Ishikawa (cell line): ENCODE data around the gene ABCD4.

Experiments
- CEBPB ChIP-seq: IDR thresholded peaks from 2 replicates; pipeline ENCODE4 v1.6.1; 2012
- EP300 ChIP-seq: IDR thresholded peaks from 2 replicates; pipeline ENCODE4 v1.6.1; 2012; ENCODE audit warnings: borderline replicate concordance
- FOXM1 ChIP-seq: IDR thresholded peaks from 2 replicates; pipeline ENCODE4 v1.6.1; 2012; ENCODE audit warnings: low read depth, borderline replicate concordance
- RAD21 ChIP-seq: IDR thresholded peaks from 2 replicates; pipeline ENCODE4 v1.6.1; 2012; ENCODE audit warnings: low read depth
- TEAD4 ChIP-seq: IDR thresholded peaks from 2 replicates; pipeline ENCODE4 v1.6.1; 2012
- YY1 ChIP-seq: IDR thresholded peaks from 2 replicates; pipeline ENCODE4 v1.6.1; 2012; ENCODE audit warnings: low read depth
- ZBTB7A ChIP-seq: IDR thresholded peaks from 2 replicates; pipeline ENCODE4 v1.6.1; 2012; ENCODE audit warnings: low read depth
- TF ChIP-seq, protein P1 (sequence below): IDR thresholded peaks from 2 replicates; pipeline ENCODE4 v1.6.1; 2012
- TF ChIP-seq, protein P2 (sequence below): IDR thresholded peaks from 2 replicates; pipeline ENCODE4 v1.6.1; 2012

DNA sequence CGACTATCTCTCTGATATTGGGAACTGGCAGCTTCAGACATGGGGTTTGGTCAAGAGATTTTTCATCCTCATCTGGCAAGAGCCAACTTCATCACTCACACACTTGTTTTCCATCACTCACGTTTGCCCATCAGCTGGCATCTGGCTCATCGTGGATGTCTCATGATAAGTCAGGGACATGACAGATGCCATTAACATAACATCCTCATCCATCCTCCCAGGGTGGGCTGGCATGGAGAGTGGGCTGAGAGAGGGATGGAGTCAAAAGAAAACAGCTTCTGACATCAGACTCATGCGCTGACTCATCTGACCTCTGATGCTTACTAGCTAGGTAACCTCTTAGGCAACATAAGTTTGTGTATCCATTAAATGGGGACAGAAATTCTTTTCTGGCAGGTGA lies 65.3 kb downstream of the ABCD4 start:
- TF ChIP-seq EP300 (no peak), RAD21 (no peak), FOXM1 (no peak), CEBPB (no peak), YY1 (no peak), ZBTB7A (no peak), TEAD4 (no peak)
- TF ChIP-seq, protein P1, sequence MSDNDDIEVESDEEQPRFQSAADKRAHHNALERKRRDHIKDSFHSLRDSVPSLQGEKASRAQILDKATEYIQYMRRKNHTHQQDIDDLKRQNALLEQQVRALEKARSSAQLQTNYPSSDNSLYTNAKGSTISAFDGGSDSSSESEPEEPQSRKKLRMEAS, result no peak
- TF ChIP-seq, protein P2, sequence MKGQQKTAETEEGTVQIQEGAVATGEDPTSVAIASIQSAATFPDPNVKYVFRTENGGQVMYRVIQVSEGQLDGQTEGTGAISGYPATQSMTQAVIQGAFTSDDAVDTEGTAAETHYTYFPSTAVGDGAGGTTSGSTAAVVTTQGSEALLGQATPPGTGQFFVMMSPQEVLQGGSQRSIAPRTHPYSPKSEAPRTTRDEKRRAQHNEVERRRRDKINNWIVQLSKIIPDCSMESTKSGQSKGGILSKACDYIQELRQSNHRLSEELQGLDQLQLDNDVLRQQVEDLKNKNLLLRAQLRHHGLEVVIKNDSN, result no peak
